HG02642 (cell line): ENCODE measurements around the gene TNXB.
"Not testable (repeated sequence)": the region's sequence is repeated elsewhere in the genome, so short reads cannot be mapped to it uniquely, and the experiment has no call there.

Source experiments
- ATAC-seq: cut with Tn5 transposase; IDR thresholded peaks from one replicate; pipeline ENCODE4 v1.9.1; 2021; ENCODE audit warnings: mild to moderate bottlenecking; ENCODE audit not compliant: unreplicated experiment, poor library complexity

The TNXB gene

DNA sequence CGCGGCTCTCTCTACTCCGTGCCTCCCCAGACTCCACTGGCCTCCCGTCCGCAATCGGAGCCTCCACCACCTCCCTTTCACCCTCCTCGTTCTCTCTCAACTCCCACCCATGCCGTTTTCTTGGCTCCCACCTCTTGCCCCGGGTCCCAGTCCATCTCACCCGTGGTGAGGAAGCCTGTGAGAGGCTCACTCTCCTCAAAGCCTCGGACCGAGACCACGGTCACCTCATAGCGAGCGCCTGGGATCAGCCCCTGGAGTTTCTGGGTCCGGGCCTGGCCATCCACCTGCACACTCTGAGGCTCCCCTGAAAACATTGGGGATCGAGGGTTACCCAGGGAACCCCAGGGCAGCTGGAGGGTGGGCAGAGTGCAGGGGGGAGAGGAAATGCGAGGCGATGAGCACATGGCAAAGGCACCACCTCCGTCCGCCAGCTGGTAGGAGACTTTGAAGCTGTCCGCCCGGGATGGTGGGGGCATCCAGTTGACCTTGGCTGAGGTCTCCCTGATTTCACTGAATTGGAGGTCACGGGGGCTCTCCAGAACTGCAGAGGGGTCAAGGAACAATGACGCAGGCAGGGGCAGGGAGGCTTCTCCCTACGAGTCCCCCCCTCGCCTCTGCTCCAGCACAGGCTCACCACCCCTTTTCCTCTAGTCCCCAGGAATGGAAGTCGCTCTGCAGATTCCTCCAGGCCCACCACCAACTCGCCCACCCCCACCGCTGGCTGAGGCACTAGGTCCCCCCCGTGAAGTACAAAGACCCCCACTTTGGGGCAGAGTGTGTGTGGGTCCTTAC is 65.4 kb downstream of the TNXB start:
- ATAC-seq, result not testable (repeated sequence)

- not testable (repeated sequence) for ATAC-seq
These were observed 66.9 kb downstream of the TNXB start for GRCh38 chr6:32042276-32042675.

GRCh38 chr6:32041385-32041784 is 67.8 kb downstream of the TNXB start:
- not testable (repeated sequence) for ATAC-seq

- not testable (repeated sequence) for ATAC-seq
These were observed 68.2 kb downstream of the TNXB start for GRCh38 chr6:32041050-32041321.

- not testable (repeated sequence) for ATAC-seq
These were observed 68.7 kb downstream of the TNXB start for GRCh38 chr6:32040299-32041049.

- not testable (repeated sequence) for ATAC-seq
These were observed 69.5 kb downstream of the TNXB start for GRCh38 chr6:32039321-32040274.

- ATAC-seq, result not testable (repeated sequence)
These were observed 70.3 kb downstream of the TNXB start for GRCh38 chr6:32038878-32039277.

- not testable (repeated sequence) for ATAC-seq
These were observed 71.3 kb downstream of the TNXB start, which contains the start of gene CYP21A2 for GRCh38 chr6:32037598-32038524. Gene CYP21A2, plus strand, starts transcription at chr6:32038415. Its CDS starts 8 bp downstream, at chr6:32038423.

DNA sequence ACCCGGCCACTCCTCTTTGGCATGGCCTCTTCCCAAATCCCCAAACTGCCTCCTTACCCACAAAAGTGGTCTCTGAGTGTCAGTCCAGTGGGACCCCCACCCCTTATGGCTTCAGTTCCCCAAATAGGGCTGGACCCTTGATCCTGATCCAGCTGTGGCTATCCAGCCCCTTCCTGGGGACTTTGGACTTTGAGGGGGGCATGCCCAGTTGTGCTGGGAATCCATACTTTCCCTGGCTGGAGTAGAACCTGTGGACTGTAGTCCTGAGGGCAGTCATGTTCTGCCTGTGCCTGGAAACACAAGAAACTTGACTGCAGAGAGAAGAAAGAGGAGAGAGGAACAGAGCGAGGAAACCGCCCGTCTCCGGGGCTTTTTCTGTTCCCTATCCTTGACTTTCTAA is 72.0 kb downstream of the TNXB start:
- ATAC-seq, result not testable (repeated sequence)

DNA sequence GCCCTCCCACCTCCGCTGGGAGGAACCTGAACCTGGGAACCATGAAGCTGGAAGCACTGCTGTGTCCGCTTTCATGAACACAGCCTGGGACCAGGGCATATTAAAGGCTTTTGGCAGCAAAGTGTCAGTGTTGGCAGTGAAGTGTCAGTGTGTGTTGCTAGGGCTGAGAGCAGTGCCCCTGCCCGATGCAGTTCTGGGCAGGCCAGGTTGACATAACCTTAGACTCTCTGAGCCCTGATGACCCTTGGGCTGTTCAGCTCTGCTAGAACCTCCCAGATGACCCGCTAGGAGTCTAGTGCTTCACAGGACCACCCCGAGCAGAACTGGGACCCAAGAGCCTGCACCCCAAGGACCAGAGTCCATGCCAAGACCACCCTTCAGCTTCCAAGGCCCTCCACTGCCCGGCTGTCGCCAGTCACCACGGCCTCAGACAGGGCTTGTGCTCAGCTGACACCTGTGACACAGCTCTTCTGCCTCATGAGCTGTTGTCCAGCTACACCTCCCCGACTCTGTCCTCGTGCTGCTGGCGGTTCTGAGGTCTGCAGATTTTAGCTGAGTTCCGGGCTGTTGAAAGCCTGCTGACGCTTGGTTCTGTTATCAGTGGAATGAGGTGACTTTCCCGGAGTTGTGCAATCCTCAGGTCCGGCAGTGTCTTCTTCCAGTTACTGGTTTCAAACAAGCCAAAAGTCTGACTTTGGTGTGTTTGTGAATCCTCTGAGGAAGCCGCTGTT is 73.7 kb downstream of the TNXB start:
- ATAC-seq, result not testable (repeated sequence)

DNA sequence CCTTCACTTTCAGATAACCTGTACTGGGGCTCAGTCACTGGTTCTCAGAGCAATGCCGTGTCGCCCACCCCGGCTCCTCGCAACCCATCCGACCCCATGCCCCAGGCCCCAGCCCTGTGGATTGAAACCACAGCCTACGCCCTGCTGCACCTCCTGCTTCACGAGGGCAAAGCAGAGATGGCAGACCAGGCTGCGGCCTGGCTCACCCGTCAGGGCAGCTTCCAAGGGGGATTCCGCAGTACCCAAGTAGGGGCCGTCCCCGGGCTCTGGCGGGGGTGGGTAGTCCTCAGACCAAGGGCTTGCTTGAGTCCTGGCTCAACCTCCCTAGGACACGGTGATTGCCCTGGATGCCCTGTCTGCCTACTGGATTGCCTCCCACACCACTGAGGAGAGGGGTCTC is 79.6 kb downstream of the TNXB start:
- not testable (repeated sequence) for ATAC-seq

GRCh38 chr6:32028631-32029030 is 80.5 kb downstream of the TNXB start:
- not testable (repeated sequence) for ATAC-seq

DNA sequence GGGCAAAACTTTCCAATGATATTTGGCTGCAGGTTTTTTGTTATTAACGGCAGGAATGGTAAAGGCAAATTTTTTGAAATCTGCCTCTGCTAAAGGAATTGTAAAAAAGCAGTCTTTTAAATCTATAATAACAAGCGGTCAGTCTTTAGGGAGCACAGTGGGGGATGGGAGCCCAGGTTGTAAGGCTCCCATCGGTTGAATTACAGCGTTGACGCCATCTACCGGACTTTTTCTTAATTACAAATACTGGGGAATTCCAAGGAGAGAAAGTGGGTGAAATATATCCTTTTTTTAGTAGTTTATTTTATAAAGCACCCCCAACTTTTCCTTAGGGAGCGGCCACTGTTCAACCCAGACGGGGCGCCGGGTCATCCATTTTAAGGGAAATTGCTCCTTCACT is 87.0 kb downstream of the TNXB start:
- not testable (repeated sequence) for ATAC-seq

DNA sequence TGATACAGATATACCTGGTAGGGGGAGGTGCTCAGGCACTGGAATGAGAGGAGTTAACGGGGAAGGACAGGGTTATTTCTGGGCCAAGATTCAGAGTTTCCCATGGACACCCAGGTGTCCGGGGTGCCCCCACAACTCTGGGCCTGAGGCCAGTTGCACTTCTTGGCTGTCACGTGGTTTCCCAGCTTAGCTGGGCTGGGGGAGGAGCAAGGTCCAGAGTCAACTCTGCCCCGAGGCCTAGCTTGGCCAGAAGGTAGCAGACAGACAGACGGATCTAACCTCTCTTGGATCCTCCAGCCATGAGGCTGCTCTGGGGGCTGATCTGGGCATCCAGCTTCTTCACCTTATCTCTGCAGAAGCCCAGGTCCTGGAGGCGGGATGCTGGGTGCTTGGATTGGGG is 94.6 kb downstream of the TNXB start, which contains the start of gene C4B:
Gene C4B, plus strand, starts transcription at position 249 of the 400 bp plus-strand sequence. Its CDS starts 51 bp downstream, at position 300.
- ATAC-seq, result not testable (repeated sequence)

- not testable (repeated sequence) for ATAC-seq
These were observed 95.4 kb downstream of the TNXB start for GRCh38 chr6:32013738-32014137.

DNA sequence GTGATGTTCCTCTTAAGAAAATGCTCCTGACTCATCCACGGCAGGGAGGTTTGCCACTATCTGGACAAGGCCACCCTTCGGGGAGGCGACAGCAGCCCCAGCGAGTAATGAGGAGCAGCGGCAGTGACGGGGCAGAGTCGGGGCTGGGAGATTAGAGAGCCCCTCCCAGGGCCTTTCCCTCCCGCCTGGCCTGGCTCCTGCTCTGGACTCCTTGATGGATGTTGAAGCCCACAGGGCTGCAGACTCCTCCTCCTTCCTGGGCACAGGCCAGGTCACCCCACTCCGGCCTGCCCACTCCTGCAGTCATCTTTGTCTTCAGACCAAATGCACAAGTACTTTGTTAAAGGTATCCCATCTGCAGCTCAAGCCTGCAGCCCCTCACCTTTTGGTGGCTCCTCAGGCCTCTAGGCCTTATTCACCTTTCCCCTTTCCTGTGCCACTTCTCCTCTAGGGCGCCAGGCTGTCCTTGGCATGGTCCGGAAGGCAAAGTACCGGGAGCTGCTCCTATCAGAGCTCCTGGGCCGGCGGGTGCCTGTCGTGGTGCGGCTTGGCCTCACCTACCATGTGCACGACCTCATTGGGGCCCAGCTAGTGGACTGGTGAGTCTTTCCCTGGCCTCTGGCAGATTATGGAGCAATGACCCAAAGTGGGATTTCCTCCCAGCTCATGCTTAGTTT is 96.1 kb downstream of the TNXB start:
- not testable (repeated sequence) for ATAC-seq

DNA sequence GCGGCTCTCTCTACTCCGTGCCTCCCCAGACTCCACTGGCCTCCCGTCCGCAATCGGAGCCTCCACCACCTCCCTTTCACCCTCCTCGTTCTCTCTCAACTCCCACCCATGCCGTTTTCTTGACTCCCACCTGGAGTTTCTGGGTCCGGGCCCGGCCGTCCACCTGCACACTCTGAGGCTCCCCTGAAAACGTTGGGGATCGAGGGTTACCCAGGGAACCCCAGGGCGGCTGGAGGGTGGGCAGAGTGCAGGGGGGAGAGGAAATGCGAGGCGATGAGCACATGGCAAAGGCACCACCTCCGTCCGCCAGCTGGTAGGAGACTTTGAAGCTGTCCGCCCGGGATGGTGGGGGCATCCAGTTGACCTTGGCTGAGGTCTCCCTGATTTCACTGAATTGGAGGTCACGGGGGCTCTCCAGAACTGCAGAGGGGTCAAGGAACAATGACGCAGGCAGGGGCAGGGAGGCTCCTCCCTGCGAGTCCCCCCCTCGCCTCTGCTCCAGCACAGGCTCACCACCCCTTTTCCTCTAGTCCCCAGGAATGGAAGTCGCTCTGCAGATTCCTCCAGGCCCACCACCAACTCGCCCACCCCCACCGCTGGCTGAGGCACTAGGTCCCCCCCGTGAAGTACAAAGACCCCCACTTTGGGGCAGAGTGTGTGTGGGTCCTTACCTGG is 98.1 kb downstream of the TNXB start:
- not testable (repeated sequence) for ATAC-seq
